ENCODE results near the gene DDIAS.

DNA sequence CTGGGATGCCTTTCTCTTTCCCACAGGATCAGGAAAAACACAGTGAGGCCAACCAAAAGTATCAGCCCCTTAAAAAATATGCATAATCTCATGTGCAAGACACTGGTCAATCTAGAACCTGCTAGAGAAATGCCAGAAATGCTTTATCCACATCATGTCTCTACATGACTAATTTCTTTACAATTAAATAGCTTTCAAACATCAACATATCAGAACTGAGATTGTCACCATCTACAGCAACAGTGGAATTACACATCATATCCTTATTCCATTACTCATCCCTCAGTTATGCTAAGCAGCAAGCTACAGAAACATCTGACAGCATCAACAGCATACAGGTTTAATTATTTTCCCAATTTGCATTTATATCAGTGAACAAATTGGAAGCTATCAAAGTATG lies 78.8 kb downstream of the DDIAS start:
- TF ChIP-seq TARDBP (IDR thresholded peaks at IDR 0.05; ENCODE audit: borderline replicate concordance), result no peak
- no peak for TF ChIP-seq EZH2 (IDR thresholded peaks at IDR 0.05; ENCODE audit: borderline replicate concordance, control insufficient read depth, low read depth, low read length)
- no peak for TF ChIP-seq NRF1 (conservative IDR thresholded peaks at IDR 0.05; ENCODE audit: low read depth, low read length)
- TF ChIP-seq GATAD2B (conservative IDR thresholded peaks at IDR 0.05; ENCODE audit: low read depth), result no peak
- TF ChIP-seq ZBED1 (IDR thresholded peaks at IDR 0.05; ENCODE audit: borderline replicate concordance), result no peak
- TF ChIP-seq, protein P1, sequence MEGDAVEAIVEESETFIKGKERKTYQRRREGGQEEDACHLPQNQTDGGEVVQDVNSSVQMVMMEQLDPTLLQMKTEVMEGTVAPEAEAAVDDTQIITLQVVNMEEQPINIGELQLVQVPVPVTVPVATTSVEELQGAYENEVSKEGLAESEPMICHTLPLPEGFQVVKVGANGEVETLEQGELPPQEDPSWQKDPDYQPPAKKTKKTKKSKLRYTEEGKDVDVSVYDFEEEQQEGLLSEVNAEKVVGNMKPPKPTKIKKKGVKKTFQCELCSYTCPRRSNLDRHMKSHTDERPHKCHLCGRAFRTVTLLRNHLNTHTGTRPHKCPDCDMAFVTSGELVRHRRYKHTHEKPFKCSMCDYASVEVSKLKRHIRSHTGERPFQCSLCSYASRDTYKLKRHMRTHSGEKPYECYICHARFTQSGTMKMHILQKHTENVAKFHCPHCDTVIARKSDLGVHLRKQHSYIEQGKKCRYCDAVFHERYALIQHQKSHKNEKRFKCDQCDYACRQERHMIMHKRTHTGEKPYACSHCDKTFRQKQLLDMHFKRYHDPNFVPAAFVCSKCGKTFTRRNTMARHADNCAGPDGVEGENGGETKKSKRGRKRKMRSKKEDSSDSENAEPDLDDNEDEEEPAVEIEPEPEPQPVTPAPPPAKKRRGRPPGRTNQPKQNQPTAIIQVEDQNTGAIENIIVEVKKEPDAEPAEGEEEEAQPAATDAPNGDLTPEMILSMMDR (IDR thresholded peaks at IDR 0.05 in 2 of 3, conservative IDR thresholded peaks at IDR 0.05 in 1 of 3; ENCODE audit: control insufficient read depth in 2 of 3, extremely low read depth in 1 of 3, insufficient read depth in 1 of 3, low read depth in 3 of 3, low read length in 3 of 3), result no peak
- TF ChIP-seq, protein P2, sequence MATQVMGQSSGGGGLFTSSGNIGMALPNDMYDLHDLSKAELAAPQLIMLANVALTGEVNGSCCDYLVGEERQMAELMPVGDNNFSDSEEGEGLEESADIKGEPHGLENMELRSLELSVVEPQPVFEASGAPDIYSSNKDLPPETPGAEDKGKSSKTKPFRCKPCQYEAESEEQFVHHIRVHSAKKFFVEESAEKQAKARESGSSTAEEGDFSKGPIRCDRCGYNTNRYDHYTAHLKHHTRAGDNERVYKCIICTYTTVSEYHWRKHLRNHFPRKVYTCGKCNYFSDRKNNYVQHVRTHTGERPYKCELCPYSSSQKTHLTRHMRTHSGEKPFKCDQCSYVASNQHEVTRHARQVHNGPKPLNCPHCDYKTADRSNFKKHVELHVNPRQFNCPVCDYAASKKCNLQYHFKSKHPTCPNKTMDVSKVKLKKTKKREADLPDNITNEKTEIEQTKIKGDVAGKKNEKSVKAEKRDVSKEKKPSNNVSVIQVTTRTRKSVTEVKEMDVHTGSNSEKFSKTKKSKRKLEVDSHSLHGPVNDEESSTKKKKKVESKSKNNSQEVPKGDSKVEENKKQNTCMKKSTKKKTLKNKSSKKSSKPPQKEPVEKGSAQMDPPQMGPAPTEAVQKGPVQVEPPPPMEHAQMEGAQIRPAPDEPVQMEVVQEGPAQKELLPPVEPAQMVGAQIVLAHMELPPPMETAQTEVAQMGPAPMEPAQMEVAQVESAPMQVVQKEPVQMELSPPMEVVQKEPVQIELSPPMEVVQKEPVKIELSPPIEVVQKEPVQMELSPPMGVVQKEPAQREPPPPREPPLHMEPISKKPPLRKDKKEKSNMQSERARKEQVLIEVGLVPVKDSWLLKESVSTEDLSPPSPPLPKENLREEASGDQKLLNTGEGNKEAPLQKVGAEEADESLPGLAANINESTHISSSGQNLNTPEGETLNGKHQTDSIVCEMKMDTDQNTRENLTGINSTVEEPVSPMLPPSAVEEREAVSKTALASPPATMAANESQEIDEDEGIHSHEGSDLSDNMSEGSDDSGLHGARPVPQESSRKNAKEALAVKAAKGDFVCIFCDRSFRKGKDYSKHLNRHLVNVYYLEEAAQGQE (IDR thresholded peaks at IDR 0.05; ENCODE audit: low read depth, low read length), result no peak
- no peak for TF ChIP-seq MEF2A (IDR thresholded peaks at IDR 0.05; ENCODE audit: insufficient read depth, low read depth, low read length)
- no peak for TF ChIP-seq YY1 (IDR thresholded peaks at IDR 0.05; ENCODE audit: low read depth, low read length)
- TF ChIP-seq RAD21 (IDR thresholded peaks at IDR 0.05; ENCODE audit: insufficient read depth, low read depth, low read length), result no peak
- no peak for TF ChIP-seq JUND (IDR thresholded peaks at IDR 0.05; ENCODE audit: low read depth, low read length)
- TF ChIP-seq LARP7 (IDR thresholded peaks at IDR 0.05), result no peak
- TF ChIP-seq NFXL1 (IDR thresholded peaks at IDR 0.05; ENCODE audit: borderline replicate concordance), result no peak
